CD4-positive, alpha-beta T cell treated with Interleukin-6 at 100 ng/mL for 8 hours (primary cell): ENCODE measurements around the gene VAMP1.
"Not testable (repeated sequence)": the region's sequence is repeated elsewhere in the genome, so short reads cannot be mapped to it uniquely, and the experiment has no call there.

ENCODE experiments used
- DNase-seq: peaks from one replicate; pipeline ENCODE4 v3.0.0-alpha.2; 2020; ENCODE audit warnings: mixed read lengths, low spot score

Gene VAMP1, protein sequence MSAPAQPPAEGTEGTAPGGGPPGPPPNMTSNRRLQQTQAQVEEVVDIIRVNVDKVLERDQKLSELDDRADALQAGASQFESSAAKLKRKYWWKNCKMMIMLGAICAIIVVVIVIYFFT

DNA sequence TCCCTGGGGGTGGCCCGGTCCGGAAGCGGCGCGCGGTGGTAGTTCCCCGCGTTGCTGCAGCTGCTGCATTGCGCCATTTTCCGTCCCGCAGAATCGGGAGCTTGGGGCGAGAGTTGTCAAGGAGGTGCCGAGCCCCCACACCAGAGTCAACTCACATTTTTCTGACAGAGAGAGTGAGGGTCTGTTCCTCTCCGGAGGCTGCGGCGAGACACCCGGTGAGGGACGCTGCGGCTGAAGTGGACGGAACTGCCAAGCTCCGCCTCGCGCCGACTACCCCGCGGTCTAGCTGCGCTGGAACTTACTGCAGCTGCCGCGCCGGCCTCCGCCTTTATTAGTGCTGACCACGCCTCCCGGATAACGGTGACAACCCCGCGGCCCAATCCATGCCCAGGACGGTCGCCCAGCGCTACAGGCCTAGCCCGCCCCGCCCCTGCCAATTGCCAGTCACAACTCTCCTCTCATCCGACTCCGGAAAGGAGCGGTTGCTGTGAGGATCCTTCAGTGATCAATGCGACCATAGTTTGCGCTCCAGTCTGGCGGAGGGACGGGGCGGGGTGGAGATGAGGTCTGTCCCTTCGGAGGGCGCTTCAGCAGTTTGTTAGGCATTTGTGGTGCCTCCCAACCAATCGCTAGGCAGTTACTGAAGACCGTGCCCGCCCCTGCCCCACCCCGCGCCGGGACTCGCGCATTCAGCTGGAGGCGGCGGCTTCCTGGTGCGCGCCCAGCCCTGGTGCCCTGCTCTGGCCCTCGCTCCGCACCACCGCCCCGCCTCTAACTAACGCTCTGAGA lies at the start of gene VAMP1:
VAMP1 (minus strand) TSS at position 303 of the 789 bp plus-strand sequence; CDS start at position 157, 146 bp downstream.
- peak; percentile 98 for DNase-seq

DNA sequence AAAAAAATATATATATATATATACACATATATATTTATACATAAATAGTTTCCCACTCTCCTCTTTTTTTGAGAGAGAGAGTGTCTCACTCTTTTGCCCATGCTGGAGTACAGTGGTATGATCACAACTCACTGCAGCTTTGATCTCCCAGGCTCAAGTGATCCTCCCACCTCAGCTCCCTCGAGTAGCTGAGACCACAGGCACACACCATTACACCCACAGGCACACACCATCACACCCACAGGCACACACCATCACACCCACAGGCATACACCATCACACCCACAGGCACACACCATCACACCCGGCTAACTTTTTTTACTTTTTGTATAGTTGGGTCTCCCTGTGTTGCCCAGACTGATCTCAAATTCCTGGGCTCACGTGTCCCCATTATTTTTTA lies 49.7 kb upstream of the VAMP1 start:
- DNase-seq = no peak

DNA sequence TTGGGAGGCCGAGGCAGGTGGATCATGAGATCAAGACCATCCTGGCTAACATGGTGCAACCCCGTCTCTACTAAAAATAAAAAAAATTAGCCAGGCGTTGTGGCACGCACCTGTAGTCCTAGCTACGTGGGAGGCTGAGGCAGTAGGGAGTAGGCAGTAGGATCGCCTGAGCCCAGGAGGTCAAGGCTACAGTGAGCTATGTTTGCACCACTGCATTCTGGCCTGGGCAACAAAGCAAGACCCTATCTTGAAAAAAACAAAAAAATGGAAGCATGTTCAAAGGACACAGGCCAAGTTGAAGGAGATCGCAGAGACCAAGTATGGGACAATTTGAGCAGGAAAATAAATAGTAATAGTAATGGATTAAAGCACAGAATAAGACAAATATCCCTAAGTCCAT lies 37.6 kb upstream of the VAMP1 start:
- DNase-seq = no peak

- DNase-seq = no peak
Observed at GRCh38 chr12:6507102-6507998, 36.9 kb upstream of the VAMP1 start.

DNA sequence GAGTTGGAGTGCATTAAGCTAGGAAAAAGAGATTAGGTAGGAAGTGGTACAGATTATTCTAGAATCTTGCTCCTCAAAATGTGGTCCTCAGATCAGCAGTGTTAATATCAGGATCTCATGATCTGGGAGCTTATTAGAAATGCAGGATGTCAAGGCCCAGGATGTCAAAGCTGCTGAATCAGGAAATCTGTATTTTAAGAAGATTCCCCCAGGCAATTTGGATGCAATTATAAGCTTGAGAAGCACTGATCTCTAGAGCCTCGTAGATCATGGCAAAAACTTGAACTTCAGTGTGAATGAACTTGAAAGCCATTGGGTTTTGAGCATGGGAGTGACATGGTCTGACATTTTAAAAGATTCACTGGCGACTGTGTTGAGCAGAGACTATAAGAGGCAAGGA lies 30.0 kb upstream of the VAMP1 start:
- no peak for DNase-seq

- DNase-seq = not testable (repeated sequence)
Observed at GRCh38 chr12:6497291-6497690, 26.8 kb upstream of the VAMP1 start.

GRCh38 chr12:6494968-6495367 lies 24.5 kb upstream of the VAMP1 start:
- no peak for DNase-seq

GRCh38 chr12:6494258-6494743 lies 23.8 kb upstream of the VAMP1 start:
- DNase-seq = no peak

DNA sequence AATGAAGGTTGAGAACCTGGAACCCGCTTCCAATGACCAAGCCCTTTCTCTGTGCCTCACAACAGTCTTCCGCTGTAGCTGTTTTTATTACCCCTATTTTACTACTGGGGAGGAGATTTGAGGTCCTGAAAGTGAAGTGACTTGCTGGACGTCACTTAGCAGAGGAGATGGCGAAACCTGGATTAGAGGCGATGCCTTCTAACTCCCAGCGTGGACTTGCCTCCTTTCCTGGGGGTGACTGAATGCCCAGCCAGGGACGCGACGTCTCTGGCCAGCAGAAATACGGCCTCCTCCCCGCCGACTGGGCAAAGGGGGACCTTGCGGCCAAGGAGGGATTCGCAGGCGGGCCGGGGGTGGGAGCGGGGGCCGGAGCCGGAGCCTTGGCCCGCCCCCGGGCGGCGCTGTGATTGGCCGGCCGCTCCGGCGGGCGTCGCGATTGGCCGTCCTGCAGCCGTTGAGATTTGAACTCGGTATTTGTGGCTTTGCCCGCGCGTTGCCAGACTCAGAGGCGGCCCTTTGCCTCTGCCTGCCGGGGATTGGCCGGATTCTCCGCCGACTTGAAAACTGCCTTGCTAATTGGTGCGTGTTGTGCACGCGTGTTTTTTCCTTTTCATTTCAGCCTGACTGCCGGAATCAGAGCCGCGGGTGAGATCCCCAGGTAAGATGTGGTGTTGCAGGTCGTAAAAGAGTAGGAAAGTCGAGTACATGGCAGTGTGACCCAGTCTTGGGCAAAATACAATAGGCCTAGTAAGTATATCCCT lies 23.2 kb upstream of the VAMP1 start, which contains the start of gene NCAPD2:
NCAPD2 (plus strand) TSS at position 606 of the 761 bp plus-strand sequence. CDS start 997 bp downstream, outside the sequence.
- peak; percentile 95 for DNase-seq

DNA sequence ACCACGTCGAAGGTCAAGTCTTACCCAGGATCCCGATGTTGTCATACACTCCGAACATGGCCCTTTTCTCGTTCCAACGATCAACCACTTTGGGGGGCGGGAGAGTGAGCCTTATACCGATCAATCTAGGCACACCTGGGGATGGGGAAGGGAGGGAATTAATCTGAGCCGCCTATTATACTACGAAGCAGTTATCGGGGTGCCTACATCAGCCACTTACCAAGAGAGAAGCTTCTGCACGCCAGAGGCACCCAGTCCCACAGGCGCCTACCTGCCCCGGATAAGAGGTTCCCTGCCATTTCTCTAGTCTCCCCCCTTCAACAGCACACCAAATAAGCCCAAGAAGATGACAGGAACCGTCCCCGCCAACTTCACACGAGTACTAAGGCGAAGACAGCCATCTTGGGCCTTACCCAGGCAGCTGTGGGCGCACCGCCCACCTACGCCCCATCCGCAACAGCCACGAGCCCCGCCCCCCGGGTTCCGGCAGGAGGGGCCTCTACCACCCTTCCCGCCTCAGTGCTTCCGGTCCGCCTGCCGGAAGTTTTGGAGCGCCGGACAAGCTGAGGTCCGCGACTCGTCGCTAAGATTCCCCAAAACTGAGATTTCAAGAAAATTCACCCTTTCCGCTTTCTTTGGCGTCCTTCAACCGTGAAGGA lies 22.5 kb upstream of the VAMP1 start, which contains the start of gene MRPL51:
MRPL51 (minus strand) TSS at position 425 of the 659 bp plus-strand sequence; CDS start at position 299, 126 bp downstream.
- DNase-seq = peak; percentile 94

GRCh38 chr12:6490673-6491072 lies 20.2 kb upstream of the VAMP1 start:
- not testable (repeated sequence) for DNase-seq

GRCh38 chr12:6489449-6489848 lies 19.0 kb upstream of the VAMP1 start:
- DNase-seq = no peak

DNA sequence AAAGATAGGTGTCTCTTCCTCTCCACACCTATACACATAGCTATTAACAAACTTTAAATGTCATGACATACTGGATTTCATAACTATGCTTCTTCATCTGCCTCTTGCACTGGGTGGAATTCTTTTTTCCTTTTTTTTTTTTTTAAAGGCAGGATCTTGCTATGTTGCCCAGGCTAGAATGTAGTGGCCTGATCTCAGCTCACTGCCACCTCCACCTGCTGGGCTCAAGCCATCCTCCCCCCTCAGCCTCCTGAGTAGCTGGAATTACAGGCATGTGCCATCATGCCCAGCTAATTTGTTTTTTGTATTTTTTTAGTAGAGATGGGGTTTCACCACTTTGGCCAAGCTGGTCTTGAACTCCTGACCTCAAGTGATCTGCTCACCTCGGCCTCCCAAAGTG lies 17.8 kb upstream of the VAMP1 start:
- DNase-seq = no peak

DNA sequence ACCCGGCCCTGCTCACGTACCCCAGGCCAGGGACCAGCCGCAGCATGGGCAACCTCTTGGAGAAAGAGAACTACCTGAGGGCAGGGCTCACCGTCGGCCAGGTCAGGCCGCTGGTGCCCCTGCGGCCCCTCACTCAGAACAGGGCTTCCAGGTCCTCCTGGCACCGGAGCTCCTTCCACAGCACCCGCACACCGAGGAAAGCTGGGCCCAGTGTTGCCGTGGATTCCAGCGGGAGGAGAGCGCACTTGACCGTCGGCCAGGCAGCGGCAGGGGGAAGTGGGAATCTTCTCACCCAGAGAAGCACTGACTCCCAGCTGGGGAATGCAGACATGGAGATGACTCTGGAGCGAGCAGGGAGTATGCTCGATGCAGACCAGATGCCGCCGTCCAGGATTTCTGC lies 7.9 kb upstream of the VAMP1 start:
- no peak for DNase-seq

DNA sequence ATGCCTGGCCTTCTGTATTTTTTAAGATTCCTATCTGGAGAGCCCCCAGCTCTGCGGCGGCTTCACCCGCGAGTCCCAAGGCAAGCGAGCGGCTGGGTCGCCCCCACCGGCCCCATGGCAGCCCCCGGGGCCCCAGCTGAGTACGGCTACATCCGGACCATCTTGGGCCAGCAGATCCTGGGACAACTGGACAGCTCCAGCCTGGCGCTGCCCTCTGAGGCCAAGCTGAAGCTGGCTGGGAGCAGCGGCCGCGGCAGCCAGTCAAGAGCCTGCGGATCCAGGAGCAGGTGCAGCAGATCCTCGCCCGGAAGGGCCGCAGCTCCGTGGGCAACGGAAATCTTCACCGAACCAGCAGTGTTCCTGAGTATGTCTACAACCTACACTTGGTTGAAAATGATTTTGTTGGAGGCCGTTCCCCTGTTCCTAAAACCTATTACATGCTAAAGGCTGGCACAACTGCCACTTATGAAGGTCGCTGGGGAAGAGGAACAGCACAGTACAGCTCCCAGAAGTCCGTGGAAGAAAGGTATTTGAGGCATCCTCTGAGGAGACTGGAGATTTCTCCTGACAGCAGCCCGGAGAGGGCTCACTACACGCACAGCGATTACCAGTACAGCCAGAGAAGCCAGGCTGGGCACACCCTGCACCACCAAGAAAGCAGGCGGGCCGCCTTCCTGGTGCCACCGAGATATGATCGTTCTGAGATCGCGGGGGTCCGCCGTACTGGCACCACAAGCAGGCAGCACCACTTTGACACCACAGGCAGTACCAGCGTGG lies 7.3 kb upstream of the VAMP1 start:
- DNase-seq = not testable (repeated sequence)

GRCh38 chr12:6476489-6476888 lies 6.0 kb upstream of the VAMP1 start:
- DNase-seq = no peak

DNA sequence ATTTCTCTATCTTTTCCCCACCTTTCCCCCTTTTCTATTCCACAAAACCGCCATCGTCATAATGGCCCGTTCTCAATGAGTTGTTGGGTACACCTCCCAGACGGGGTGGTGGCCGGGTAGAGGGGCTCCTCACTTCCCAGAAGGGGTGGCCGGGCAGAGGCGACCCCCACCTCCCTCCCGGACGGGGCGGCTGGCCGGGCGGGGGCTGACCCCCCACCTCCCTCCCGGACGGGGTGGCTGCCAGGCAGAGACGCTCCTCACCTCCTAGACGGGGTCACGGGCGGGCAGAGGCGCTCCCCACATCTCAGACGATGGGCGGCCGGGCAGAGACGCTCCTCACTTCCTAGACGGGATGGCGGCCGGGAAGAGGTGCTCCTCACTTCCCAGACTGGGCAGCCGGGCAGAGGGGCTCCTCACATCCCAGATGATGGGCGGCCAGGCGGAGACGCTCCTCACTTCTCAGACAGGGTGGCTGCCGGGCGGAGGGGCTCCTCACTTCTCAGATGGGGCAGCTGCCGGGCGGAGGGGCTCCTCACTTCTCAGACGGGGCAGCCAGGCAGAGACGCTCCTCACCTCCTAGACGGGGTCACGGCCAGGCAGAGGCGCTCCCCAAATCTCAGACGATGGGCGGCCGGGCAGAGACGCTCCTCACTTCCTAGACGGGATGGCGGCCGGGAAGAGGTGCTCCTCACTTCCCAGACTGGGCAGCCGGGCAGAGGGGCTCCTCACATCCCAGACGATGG lies 4.9 kb upstream of the VAMP1 start:
- not testable (repeated sequence) for DNase-seq

DNA sequence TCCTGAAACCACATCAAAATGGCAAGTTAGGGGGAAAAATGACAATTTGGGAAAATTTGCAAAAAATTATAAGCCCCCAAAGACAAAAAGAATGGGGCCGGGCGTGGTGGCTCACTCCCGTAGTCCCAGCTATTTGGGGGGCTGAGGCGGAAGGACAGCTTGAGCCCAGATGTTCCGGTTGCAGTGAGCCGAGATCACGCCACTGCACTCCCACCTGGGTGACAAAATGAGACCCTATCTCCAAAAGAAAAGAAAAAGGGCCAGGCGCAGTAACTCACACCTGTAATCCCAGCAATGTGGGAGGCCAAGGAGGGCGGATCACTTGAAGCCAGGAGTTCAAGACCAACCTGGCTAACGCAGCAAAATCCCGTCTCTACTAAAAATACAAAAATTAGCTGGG lies 2.0 kb upstream of the VAMP1 start:
- no peak for DNase-seq

- DNase-seq = no peak
Observed at GRCh38 chr12:6471989-6472360, 1.5 kb upstream of the VAMP1 start.
